H9 (cell line): Measurements from ENCODE around the gene SLC25A43. TPM values are rescaled to one million over a fixed set of nuclear protein-coding genes. Genes with fewer than 3 reads are reported as not detected.
"Not testable (repeated sequence)": the region's sequence is repeated elsewhere in the genome, so short reads cannot be mapped to it uniquely, and the experiment has no call there.

Experiments used
- DNase-seq: peaks from one replicate; pipeline ENCODE4 v3.0.0-alpha.2; 2017
- H2AFZ ChIP-seq: one replicate; pipeline ENCODE4 v1.6.1; 2013; ENCODE audit warnings: mild to moderate bottlenecking, low read length, control low read depth, moderate library complexity
- H2AK5ac ChIP-seq: 2 replicates; pipeline ENCODE4 v1.6.1; 2013; ENCODE audit warnings: low read length, control low read depth, mixed read lengths; ENCODE audit not compliant: insufficient read length
- H2BK120ac ChIP-seq: one replicate; pipeline ENCODE4 v1.6.1; 2013; ENCODE audit warnings: low read depth, mild to moderate bottlenecking, low read length, control low read depth, inconsistent platforms; ENCODE audit not compliant: poor library complexity, severe bottlenecking
- H2BK12ac ChIP-seq: 2 replicates; pipeline ENCODE4 v1.6.1; 2013; ENCODE audit warnings: low read length, control low read depth, mixed read lengths, low read depth; ENCODE audit not compliant: insufficient read length
- H2BK15ac ChIP-seq: 2 replicates; pipeline ENCODE4 v1.6.1; 2013; ENCODE audit warnings: low read depth, low read length, control low read depth
- H2BK20ac ChIP-seq: one replicate; pipeline ENCODE4 v1.6.1; 2013; ENCODE audit warnings: low read depth, mild to moderate bottlenecking, low read length, control low read depth, inconsistent platforms; ENCODE audit not compliant: poor library complexity, severe bottlenecking
- H2BK5ac ChIP-seq: 2 replicates; pipeline ENCODE4 v1.6.1; 2013; ENCODE audit warnings: low read length, control low read depth, mixed read lengths; ENCODE audit not compliant: insufficient read length
- H3K14ac ChIP-seq: 2 replicates; pipeline ENCODE4 v1.6.1; 2013; ENCODE audit warnings: low read length, control low read depth; ENCODE audit not compliant: insufficient read depth
- H3K18ac ChIP-seq: 2 replicates; pipeline ENCODE4 v1.6.1; 2013; ENCODE audit warnings: low read depth, mild to moderate bottlenecking, mixed read lengths, low read length, control low read depth; ENCODE audit not compliant: insufficient read length
- H3K23ac ChIP-seq: 2 replicates; pipeline ENCODE4 v1.6.1; 2013; ENCODE audit warnings: low read length, control low read depth, mixed read lengths, low read depth; ENCODE audit not compliant: insufficient read length
- H3K23me2 ChIP-seq: 2 replicates; pipeline ENCODE4 v1.6.1; 2013; ENCODE audit warnings: low read depth, mild to moderate bottlenecking, mixed read lengths, low read length, control low read depth; ENCODE audit not compliant: insufficient read length, poor library complexity, severe bottlenecking
- H3K27ac ChIP-seq: 2 replicates; pipeline ENCODE4 v1.5.1; 2013; ENCODE audit warnings: low read length, control low read depth, mixed read lengths, low read depth; ENCODE audit not compliant: insufficient read length
- H3K27me3 ChIP-seq: 2 replicates; pipeline ENCODE4 v1.6.1; 2013; ENCODE audit warnings: low read length, control low read depth, inconsistent platforms; ENCODE audit not compliant: insufficient read depth
- H3K4ac ChIP-seq: 2 replicates; pipeline ENCODE4 v1.6.1; 2013; ENCODE audit warnings: low read depth, mild to moderate bottlenecking, control low read depth, inconsistent platforms, low read length, moderate library complexity
- H3K4me1 ChIP-seq: 2 replicates; pipeline ENCODE4 v1.6.1; 2013; ENCODE audit warnings: low read length, control low read depth, inconsistent platforms; ENCODE audit not compliant: insufficient read depth
- H3K4me2 ChIP-seq: 2 replicates; pipeline ENCODE4 v1.6.1; 2013; ENCODE audit warnings: low read length, control low read depth, mixed read lengths; ENCODE audit not compliant: insufficient read length, insufficient read depth
- H3K56ac ChIP-seq: 2 replicates; pipeline ENCODE4 v1.6.1; 2013; ENCODE audit warnings: low read depth, mild to moderate bottlenecking, mixed read lengths, low read length, control low read depth; ENCODE audit not compliant: insufficient read length
- H3K79me1 ChIP-seq: 2 replicates; pipeline ENCODE4 v1.6.1; 2013; ENCODE audit warnings: low read depth, mild to moderate bottlenecking, moderate library complexity, low read length, control low read depth, inconsistent platforms; ENCODE audit not compliant: insufficient read depth, poor library complexity, severe bottlenecking
- H3K79me2 ChIP-seq: 2 replicates; pipeline ENCODE4 v1.6.1; 2013; ENCODE audit warnings: low read length, control low read depth, inconsistent platforms; ENCODE audit not compliant: insufficient read depth
- H3K9ac ChIP-seq: 2 replicates; pipeline ENCODE4 v1.6.1; 2013; ENCODE audit warnings: low read length, control low read depth, mixed read lengths; ENCODE audit not compliant: insufficient read length; ENCODE audit errors: extremely low read depth
- H3K9me3 ChIP-seq: one replicate; pipeline ENCODE4 v1.6.1; 2013; ENCODE audit warnings: low read depth, low read length, inconsistent platforms; ENCODE audit not compliant: control insufficient read depth
- H3T11ph ChIP-seq: one replicate; pipeline ENCODE4 v1.6.1; 2013; ENCODE audit warnings: mild to moderate bottlenecking, low read length, control low read depth, inconsistent platforms
- H4K20me1 ChIP-seq: one replicate; pipeline ENCODE4 v1.6.1; 2013; ENCODE audit not compliant: control insufficient read depth, insufficient read length, insufficient read depth
- H4K5ac ChIP-seq: 2 replicates; pipeline ENCODE4 v1.6.1; 2013; ENCODE audit warnings: low read depth, mild to moderate bottlenecking, mixed read lengths, low read length, control low read depth; ENCODE audit not compliant: insufficient read length
- H4K8ac ChIP-seq: replicated peaks from 2 replicates; pipeline ENCODE4 v1.6.1; 2013; ENCODE audit warnings: low read length, control low read depth, mixed read lengths, low read depth; ENCODE audit not compliant: insufficient read length
- H4K91ac ChIP-seq: 2 replicates; pipeline ENCODE4 v1.6.1; 2013; ENCODE audit warnings: low read depth, mild to moderate bottlenecking, moderate library complexity, mixed read lengths, low read length, control low read depth; ENCODE audit not compliant: insufficient read length
- H3K27ac Mint-ChIP-seq, 3 experiments: 2 replicates in 2 of 3; 3 replicates in 1 of 3; pipeline ENCODE4 v1.8.0; 2020 to 2021; ENCODE audit warnings: mixed read lengths in 3 of 3, mild to moderate bottlenecking in 1 of 3, moderate library complexity in 1 of 3
- H3K27me3 Mint-ChIP-seq: 2 replicates; pipeline ENCODE4 v1.8.0; 2021; ENCODE audit warnings: low read depth, mild to moderate bottlenecking, moderate library complexity, mixed read lengths
- H3K36me3 Mint-ChIP-seq, 3 experiments: 2 replicates in 2 of 3; 3 replicates in 1 of 3; pipeline ENCODE4 v1.8.0; 2020 to 2021; ENCODE audit warnings: low read depth in 3 of 3, mixed read lengths in 3 of 3; ENCODE audit not compliant: insufficient read depth in 1 of 3
- H3K4me1 Mint-ChIP-seq, 2 experiments: 2 replicates each; pipeline ENCODE4 v1.8.0; 2020; ENCODE audit warnings: mixed read lengths in 2 of 2
- H3K4me3 Mint-ChIP-seq, 2 experiments: 2 replicates in 1 of 2; 3 replicates in 1 of 2; pipeline ENCODE4 v1.8.0; 2020 to 2021; ENCODE audit warnings: mild to moderate bottlenecking in 2 of 2, mixed read lengths in 2 of 2, moderate library complexity in 1 of 2
- H3K9me3 Mint-ChIP-seq, 2 experiments: 2 replicates in 1 of 2; 3 replicates in 1 of 2; pipeline ENCODE4 v1.8.0; 2020; ENCODE audit warnings: mild to moderate bottlenecking in 2 of 2, mixed read lengths in 2 of 2, moderate library complexity in 1 of 2
- CTCF ChIP-seq: fragments of 200-600 bp; sonication (generic); conservative IDR thresholded peaks from 3 replicates; pipeline ENCODE4 v1.8.0; 2021; ENCODE audit warnings: antibody characterized with exemption, mild to moderate bottlenecking
- WGBS: extraction: QIAGEN DNeasy Blood & Tissue Kit; methylation state at CpG from one replicate; pipeline ENCODE4 v1.1.7; 2013; ENCODE audit warnings: missing lambda C conversion rate, low lambda C conversion rate, mixed read lengths; ENCODE audit not compliant: insufficient read length; ENCODE audit errors: extremely low coverage; 5-methylcytosine and 5-hydroxymethylcytosine counted together
- total RNA-seq: library from RNA; stranded (reverse); gene quantifications from 2 replicates; pipeline ENCODE4 v1.2.1, GENCODE V29; 2021

The SLC25A43 gene
- total RNA-seq, 1 experiment from 2014 or later, result 3.7 TPM

GRCh38 chrX:119492463-119492862 is 93.3 kb downstream of the SLC25A43 start:
- Histone ChIP-seq H2BK5ac (no peak overlapping the region), H3K79me1 (no peaks in the 10 kb centered on the region), H4K20me1 (no peaks in the 10 kb centered on the region), H2BK20ac (no peak overlapping the region), H3K9ac (no peak overlapping the region), H2AK5ac (no peak overlapping the region), H4K5ac (no peak overlapping the region), H3K27me3 (no peaks in the 10 kb centered on the region), H2BK12ac (no peak overlapping the region), H3K14ac (no peak overlapping the region), H3K4me2 (no peak overlapping the region), H3K9me3 (peaks cover 25% of the 10 kb centered on the region), H2AFZ (no peak overlapping the region), H3K27ac (no peak overlapping the region), H4K91ac (no peak overlapping the region), H3K23ac (no peak overlapping the region), H3K56ac (no peak overlapping the region), H3K4ac (no peak overlapping the region), H2BK120ac (no peak overlapping the region), H3T11ph (no peak overlapping the region), H3K79me2 (no peaks in the 10 kb centered on the region), H2BK15ac (no peak overlapping the region), H4K8ac (no peak overlapping the region), H3K18ac (no peak overlapping the region), H3K4me1 (no peaks in the 10 kb centered on the region), H3K23me2 (no peaks in the 10 kb centered on the region)
- Mint-ChIP-seq H3K27me3 (peaks cover 3% of the 10 kb centered on the region; the same call in 1 of the 2 replicates), H3K36me3 (peaks cover 0 to under 1% (median 0%) of the 10 kb centered on the region in 3 experiments; a peak in 1 of 7 replicates), H3K27ac (no peak overlapping the region), H3K9me3 (peaks cover 72% of the 10 kb centered on the region in 2 experiments), H3K4me1 (peaks cover 7% of the 10 kb centered on the region in 2 experiments), H3K4me3 (no peak overlapping the region)
- no peak for DNase-seq
- TF ChIP-seq CTCF, result no peak
- no CpG with 5 or more reads among the region's 2 CpGs for WGBS

- H2AK5ac ChIP-seq, H3K27ac Mint-ChIP-seq, H3K4me3 Mint-ChIP-seq, H3K56ac ChIP-seq, H3K4me1 ChIP-seq, H2BK20ac ChIP-seq, DNase-seq, H3K27ac ChIP-seq, H3K4me1 Mint-ChIP-seq, H3K23ac ChIP-seq, H4K5ac ChIP-seq, H3K79me1 ChIP-seq, H3K27me3 ChIP-seq, H3K79me2 ChIP-seq, H3K18ac ChIP-seq, H2BK12ac ChIP-seq, H3K14ac ChIP-seq, H3K4me2 ChIP-seq, H4K8ac ChIP-seq, H3K27me3 Mint-ChIP-seq, H4K20me1 ChIP-seq, H3K9ac ChIP-seq, H2AFZ ChIP-seq, H3T11ph ChIP-seq, H2BK5ac ChIP-seq, H4K91ac ChIP-seq, H3K36me3 Mint-ChIP-seq, H3K4ac ChIP-seq, H3K23me2 ChIP-seq, H2BK15ac ChIP-seq, H2BK120ac ChIP-seq: not testable (repeated sequence)
- no CpG with 5 or more reads among the region's 10 CpGs for WGBS
- peaks cover 74 to 76% of the 10 kb centered on the region in 2 experiments for H3K9me3 Mint-ChIP-seq
- peaks cover 26% of the 10 kb centered on the region for H3K9me3 ChIP-seq
Measured at GRCh38 chrX:119493851-119494495, 94.8 kb downstream of the SLC25A43 start.
